GM21390 (cell line): ENCODE data around the gene LTBP3.

ENCODE experiments used
- ATAC-seq: cut with Tn5 transposase; IDR thresholded peaks from one replicate; pipeline ENCODE4 v1.9.1; 2021; ENCODE audit not compliant: unreplicated experiment

LTBP3 gene

DNA sequence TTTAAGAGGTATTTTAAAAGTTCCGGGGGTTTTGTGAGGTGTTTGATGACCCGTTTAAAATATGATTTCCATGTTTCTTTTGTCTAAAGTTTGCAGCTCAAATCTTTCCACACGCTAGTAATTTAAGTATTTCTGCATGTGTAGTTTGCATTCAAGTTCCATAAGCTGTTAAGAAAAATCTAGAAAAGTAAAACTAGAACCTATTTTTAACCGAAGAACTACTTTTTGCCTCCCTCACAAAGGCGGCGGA lies 59.5 kb downstream of the LTBP3 start:
- ATAC-seq: no peak

GRCh38 chr11:65498042-65498726 lies 60.0 kb downstream of the LTBP3 start:
- ATAC-seq: no peak

DNA sequence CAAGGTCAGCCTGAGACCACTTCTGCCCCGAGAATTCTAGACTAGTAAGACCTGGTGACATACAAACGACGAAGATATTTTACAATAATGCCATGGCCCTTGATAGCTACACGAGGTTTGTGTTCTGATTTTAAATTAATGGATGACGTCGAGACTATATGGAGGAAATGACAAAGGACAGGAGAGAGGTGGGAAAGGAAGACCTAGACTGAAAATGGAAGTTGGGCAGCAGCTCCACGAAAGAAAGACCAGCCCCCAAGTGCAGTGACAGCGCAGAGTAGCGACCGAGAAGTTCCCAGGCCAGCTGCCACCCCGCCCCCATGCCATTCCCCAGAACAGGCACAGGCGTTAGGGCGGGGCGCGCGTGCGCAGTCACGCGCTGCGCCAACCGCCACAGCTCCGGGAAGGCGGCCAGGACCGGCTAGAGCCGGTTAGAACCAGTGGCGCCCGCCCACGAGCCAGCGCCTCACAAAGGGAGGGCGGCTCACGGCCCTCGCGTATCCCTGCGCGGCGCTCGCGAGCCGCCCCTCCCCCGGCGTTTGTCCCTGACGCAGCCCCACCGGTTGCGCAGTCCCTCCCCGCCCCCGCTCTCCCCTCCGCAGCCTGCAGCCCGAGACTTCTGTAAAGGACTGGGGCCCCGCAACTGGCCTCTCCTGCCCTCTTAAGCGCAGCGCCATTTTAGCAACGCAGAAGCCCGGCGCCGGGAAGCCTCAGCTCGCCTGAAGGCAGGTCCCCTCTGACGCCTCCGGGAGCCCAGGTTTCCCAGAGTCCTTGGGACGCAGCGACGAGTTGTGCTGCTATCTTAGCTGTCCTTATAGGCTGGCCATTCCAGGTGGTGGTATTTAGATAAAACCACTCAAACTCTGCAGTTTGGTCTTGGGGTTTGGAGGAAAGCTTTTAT lies 60.8 kb downstream of the LTBP3 start:
- ATAC-seq: peak; percentile 59

GRCh38 chr11:65496304-65497140 lies 61.6 kb downstream of the LTBP3 start:
- ATAC-seq: no peak

DNA sequence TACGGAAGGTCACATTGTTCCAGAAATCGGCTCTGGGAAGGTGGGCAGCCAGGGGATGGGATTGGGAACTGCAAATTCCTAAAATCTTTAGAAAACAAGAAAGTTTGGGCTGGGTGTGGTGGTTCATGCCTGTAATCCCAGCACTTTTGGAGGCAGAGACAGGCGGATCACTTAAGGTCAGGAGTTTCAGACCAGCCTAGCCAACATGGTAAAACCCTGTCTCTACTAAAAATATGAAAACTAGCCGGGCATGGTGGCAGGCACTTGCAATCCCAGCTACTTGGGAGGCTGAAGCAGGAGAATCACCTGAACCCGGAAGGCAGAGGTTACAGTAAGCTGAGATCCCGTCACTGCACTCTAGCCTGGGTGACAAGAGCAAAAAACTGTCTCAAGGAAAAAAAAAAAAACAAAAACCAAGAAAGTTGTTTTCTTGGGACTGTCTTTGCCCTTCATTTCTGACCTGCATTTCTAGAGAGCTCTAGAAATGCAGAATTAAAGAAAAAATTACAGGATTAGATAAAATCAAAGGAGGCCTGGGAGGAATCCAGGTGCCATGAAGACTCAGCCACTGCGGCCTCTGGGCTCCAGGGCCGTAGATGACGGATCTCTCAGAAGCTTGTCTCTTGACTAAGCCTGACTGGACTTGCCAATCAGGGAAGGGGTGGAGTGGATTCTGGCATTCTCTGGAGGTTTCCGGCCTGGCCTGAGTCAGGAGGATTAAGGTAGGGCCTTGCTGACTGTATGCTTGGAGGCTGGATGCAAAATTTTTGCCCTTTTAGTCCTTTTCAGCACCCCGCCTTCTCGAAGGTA lies 64.6 kb downstream of the LTBP3 start:
- ATAC-seq: no peak

DNA sequence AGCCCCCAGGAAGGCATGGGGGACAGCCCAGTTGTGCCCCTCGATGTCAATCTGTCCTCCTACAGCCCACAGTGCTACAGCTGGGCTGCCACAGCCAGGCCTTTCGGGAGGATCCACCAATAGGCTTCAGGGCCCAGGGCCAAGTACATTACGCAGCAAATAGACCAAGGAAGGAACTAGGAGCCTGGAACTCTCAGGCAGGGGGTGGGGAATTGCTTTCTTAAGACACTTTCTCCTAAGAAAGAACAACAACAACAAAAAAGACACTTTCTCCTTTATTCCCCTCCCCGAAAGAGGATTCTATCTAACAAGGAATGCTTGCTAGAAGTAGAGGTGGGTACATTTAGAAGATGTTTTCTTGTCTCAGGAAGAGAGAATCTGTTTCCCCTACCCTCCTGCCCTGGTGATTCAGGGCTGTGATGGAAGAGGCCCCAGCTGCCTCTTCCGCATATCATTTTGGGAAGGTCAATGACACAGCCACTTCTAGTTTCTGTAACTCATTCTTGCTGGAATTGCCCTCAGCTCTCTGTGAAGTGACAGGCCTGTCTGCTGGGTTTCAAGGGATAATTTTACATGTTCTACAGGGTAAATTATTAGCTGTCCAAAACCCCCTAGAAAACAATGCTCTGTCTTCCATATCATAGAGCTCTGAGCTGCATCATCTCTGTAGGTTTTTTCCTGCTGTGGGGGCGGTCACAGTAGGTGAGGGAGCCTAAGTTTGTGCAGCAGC lies 65.4 kb downstream of the LTBP3 start:
- no peak for ATAC-seq

GRCh38 chr11:65492387-65492636 lies 65.8 kb downstream of the LTBP3 start:
- ATAC-seq: no peak

DNA sequence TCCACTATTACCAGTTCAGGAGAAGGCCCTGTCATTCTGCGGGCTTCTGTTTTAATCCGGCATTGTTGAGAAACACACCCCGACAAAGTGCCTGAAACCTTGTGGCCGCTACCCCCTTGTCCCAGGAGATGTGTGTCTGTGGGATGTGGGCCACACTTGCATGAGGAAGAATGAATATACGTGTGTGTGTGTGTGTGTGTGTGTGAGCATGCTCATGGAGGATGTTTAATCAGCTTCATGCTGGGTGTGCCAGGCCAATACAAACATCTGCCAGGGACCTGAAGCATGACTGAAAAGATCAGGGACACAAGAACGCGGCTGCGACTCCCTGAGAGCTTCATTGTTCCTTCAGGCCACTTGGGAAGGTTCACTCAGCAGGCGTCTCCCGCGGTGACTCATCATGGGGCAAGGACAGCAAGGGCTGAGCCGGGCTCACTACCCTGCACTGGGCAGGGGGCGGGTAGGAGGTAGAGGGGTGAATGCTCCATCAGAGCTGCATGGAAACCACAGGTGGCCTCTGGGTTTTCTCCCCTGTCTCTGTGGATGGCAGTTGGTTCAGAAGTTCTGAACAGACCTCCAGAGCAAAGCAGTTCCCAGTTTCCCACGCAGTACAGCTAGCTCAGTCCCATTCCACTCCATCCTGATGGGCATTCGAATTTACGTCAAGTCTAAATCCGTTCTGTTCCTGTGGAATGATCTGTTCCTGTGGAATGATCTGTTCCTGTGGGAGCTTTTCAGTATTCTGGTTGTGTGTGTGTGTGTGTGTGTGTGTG lies 66.4 kb downstream of the LTBP3 start:
- no peak for ATAC-seq

- no peak for ATAC-seq
These were observed 67.0 kb downstream of the LTBP3 start for GRCh38 chr11:65491163-65491465.

- ATAC-seq: no peak
These were observed 68.3 kb downstream of the LTBP3 start for GRCh38 chr11:65489706-65490320.

GRCh38 chr11:65489035-65489705 lies 69.0 kb downstream of the LTBP3 start:
- ATAC-seq: no peak
